Heart right ventricle (tissue), 16 donors: ENCODE data around the gene MORF4L2. TPM values are rescaled to one million over a fixed set of nuclear protein-coding genes. Genes with fewer than 3 reads are reported as not detected.

ENCODE experiments used
- ATAC-seq, 8 donors: fragments of 200-7000 bp; cut with Tn5 transposase; one replicate each; pipeline ENCODE4 v1.9.1; 2020; ENCODE audit warnings: mild to moderate bottlenecking in 8 of 8, moderate library complexity in 8 of 8, moderate number of reproducible peaks in 1 of 8
- DNase-seq, 2 donors: peaks; one replicate each; pipeline ENCODE4 v3.0.0-alpha.2; 2020
- H3K27ac ChIP-seq, 10 donors: fragments of 200-600 bp; sonication (generic) in 2 of 10; one replicate each; pipeline versions ENCODE4 v1.5.0 to v1.8.0; 2020 to 2022; ENCODE audit warnings: mild to moderate bottlenecking in 3 of 10
- H3K27me3 ChIP-seq, 7 donors: fragments of 200-600 bp; one replicate each; pipeline ENCODE4 v1.8.0; 2021 to 2022; ENCODE audit warnings: mild to moderate bottlenecking in 2 of 7
- H3K36me3 ChIP-seq, 9 donors: fragments of 200-600 bp; sonication (generic) in 1 of 9; one replicate each; pipeline versions ENCODE4 v1.5.0 to v1.8.0; 2020 to 2022; ENCODE audit warnings: mild to moderate bottlenecking in 2 of 9
- H3K4me1 ChIP-seq, 9 donors: fragments of 200-600 bp; sonication (generic) in 1 of 9; one replicate each; pipeline versions ENCODE4 v1.5.0 to v1.8.0; 2020 to 2022; ENCODE audit warnings: mild to moderate bottlenecking in 4 of 9
- H3K4me3 ChIP-seq, 10 donors: fragments of 200-600 bp; sonication (generic) in 2 of 10; one replicate each; pipeline versions ENCODE4 v1.5.0 to v1.8.0; 2020 to 2022; ENCODE audit warnings: mild to moderate bottlenecking in 7 of 10, moderate library complexity in 2 of 10
- H3K9me3 ChIP-seq, 11 donors: fragments of 200-600 bp in 10 of 11; sonication (generic) in 2 of 11; one replicate each; pipeline versions ENCODE4 v1.5.0 to v1.8.0; 2013 to 2022; ENCODE audit warnings: mild to moderate bottlenecking in 2 of 11, control low read depth in 1 of 11, moderate library complexity in 1 of 11
- WGBS, 2 donors: extraction: QIAGEN DNeasy Blood & Tissue Kit; methylation state at CpG; one replicate each; pipeline ENCODE4 v1.1.7; 2013; ENCODE audit warnings: inconsistent platforms in 1 of 2; 5-methylcytosine and 5-hydroxymethylcytosine counted together
- intact Hi-C, 10 donors: fragments of 100-400 bp; cut with DNase I; formaldehyde crosslinking; loops; one replicate each; pipeline versions ENCODE4 v1.11.1 to v1.14.2; 2022
- polyA plus RNA-seq, 2 donors: library from polyadenylated mRNA; stranded (reverse); fragments of 200-250 nt; gene quantifications; one replicate each; pipeline ENCODE4 v1.2.3, GENCODE V29; 2013
- total RNA-seq, 10 donors: library from RNA; stranded (reverse); fragmentation: NEBNext Ultra II Directional in 3 of 10; extraction: Animal tissue kit (Norgen Biotek cat#: 25700) in 3 of 10; gene quantifications; one replicate each; pipeline versions ENCODE4 v1.2.1 to v1.2.4, GENCODE V29; 2021 to 2023
- TF ChIP-seq, protein P1 (sequence below), 9 donors: fragments of 200-600 bp; sonication (generic) in 2 of 9; IDR thresholded peaks; one replicate each; pipeline versions ENCODE4 v1.5.0 to v1.8.0; 2021 to 2022; ENCODE audit warnings: antibody characterized with exemption in 9 of 9, mild to moderate bottlenecking in 5 of 9, moderate library complexity in 1 of 9
- donor health status: Arrhythmogenic right ventricular cardiomyopathy.
- donor health status: ischemic (EF 13 %, LVEDD 7.1; RV severe dilation, severe dysfunction).
- donor health status: healthy with polysubstance abuse.
- donor health status: DM: no; HTN: yes; CAD: no.
- donor health status: DM: no; HTN: no; CAD: no.
- donor health status: ischemic (EF 25% LVEDD 6.9; RV normal size, moderate dysfunction).
- donor health status: ischemic (EF 25% LVEDD 5.7; RV mildly dilated, moderate dysfunction).
- donor health status: healthy.
- donor health status: DM: yes; HTN: yes; CAD: no.
- donor health status: Ischemic cardiomyopathy.
- donor health status: ischemic (EF 35%, LVEDD 5.7; RV mildly dilated, moderate dysfunction).
- donor health status: nonischemic (EF 11% LVEDD 7.7; RV severe dilation, severe dysfunction).
- donor health status: DM: yes; HTN: yes; CAD: no.
- donor health status: PGD.
- donor health status: ischemic (EF 29% LVEDD 5.4; RV normal size, mild dysfunction).
- donor health status: nonischemic (EF 23%, LVEDD 6.1; RV moderate dilation, normal function).

Gene MORF4L2
- total and polyA plus RNA-seq, 12 donors: 94.9 to 346 (median 191) TPM

- intact Hi-C loops: loop anchor here in 2 of 10 donors (5.0 to 10.0 kb wide), 2 partner anchors 42 to 140 kb away; no protein-coding TSS in a partner anchor
- Histone ChIP-seq H3K4me1 (peaks cover 0 to 10% (median 0%) of the 10 kb centered on the region in 9 donors), H3K27me3 (peaks cover 0 to 5% (median 0%) of the 10 kb centered on the region in 7 donors), H3K27ac (no peak overlapping the region), H3K9me3 (no peaks in the 10 kb centered on the region), H3K4me3 (no peak overlapping the region), H3K36me3 (peaks cover 0 to 53% (median 6%) of the 10 kb centered on the region in 9 donors)
- ATAC-seq: peak in 1 of 8 donors; percentile 25
- 74 to 85% methylated on average over 7 to 8 of the region's 8 CpGs for WGBS, 2 donors
- DNase-seq: no peak
- TF ChIP-seq, protein P1, sequence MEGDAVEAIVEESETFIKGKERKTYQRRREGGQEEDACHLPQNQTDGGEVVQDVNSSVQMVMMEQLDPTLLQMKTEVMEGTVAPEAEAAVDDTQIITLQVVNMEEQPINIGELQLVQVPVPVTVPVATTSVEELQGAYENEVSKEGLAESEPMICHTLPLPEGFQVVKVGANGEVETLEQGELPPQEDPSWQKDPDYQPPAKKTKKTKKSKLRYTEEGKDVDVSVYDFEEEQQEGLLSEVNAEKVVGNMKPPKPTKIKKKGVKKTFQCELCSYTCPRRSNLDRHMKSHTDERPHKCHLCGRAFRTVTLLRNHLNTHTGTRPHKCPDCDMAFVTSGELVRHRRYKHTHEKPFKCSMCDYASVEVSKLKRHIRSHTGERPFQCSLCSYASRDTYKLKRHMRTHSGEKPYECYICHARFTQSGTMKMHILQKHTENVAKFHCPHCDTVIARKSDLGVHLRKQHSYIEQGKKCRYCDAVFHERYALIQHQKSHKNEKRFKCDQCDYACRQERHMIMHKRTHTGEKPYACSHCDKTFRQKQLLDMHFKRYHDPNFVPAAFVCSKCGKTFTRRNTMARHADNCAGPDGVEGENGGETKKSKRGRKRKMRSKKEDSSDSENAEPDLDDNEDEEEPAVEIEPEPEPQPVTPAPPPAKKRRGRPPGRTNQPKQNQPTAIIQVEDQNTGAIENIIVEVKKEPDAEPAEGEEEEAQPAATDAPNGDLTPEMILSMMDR (IDR thresholded peaks at IDR 0.05): no peak
Measured at GRCh38 chrX:103674531-103675454, 11.7 kb downstream of the MORF4L2 start.

DNA sequence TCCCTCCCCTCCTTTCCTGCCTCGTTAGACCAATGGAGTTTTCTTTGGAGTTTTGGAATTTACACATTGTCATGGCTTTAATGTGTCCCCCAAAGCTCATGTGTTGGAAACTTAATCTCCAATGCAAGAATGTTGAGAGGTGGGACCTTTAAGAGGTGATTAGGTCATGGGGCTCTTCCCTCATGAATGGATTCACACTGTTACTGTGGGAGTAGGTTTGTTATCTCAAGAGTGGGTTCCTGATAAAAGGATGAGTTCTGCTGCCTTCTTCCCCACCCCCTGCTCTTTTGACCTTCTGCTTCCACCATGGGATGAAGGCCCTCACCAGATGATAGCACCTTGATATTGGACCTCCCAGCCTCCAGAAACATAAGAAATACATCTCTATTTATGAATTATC, 16.8 kb downstream of the MORF4L2 start:
- WGBS, 2 donors: 56 to 72% methylated on average over 1 of the region's 1 CpG
- intact Hi-C loops: loop anchor here in 2 of 10 donors (10.0 kb wide), 2 partner anchors 135 to 335 kb away; partner anchors contain the start of gene TCEAL7 (in 1 of the 2)
- peaks cover 0 to 32% (median 0%) of the 10 kb centered on the region in 7 donors for H3K27me3 ChIP-seq
- no peak overlapping the region for H3K4me3 ChIP-seq
- H3K27ac ChIP-seq: no peak overlapping the region
- peaks cover 0 to 3% (median 0%) of the 10 kb centered on the region in 9 donors for H3K36me3 ChIP-seq
- no peak for DNase-seq
- no peaks in the 10 kb centered on the region for H3K9me3 ChIP-seq
- TF ChIP-seq, protein P1 (IDR thresholded peaks at IDR 0.05): no peak
- H3K4me1 ChIP-seq: no peaks in the 10 kb centered on the region
- ATAC-seq: no peak

- no peaks in the 10 kb centered on the region for H3K9me3 ChIP-seq
- TF ChIP-seq, protein P1 (IDR thresholded peaks at IDR 0.05): no peak
- H3K27ac ChIP-seq: no peak overlapping the region
- no peaks in the 10 kb centered on the region for H3K36me3 ChIP-seq
- H3K4me1 ChIP-seq: no peaks in the 10 kb centered on the region
- ATAC-seq: no peak
- no peak overlapping the region for H3K4me3 ChIP-seq
- intact Hi-C loops: loop anchor here in 1 of 10 donors (10.0 kb wide), 1 partner anchor 332 kb away; the partner anchor contains the start of gene TCEAL7
- DNase-seq: no peak
- peaks cover 0 to 65% (median 0%) of the 10 kb centered on the region in 7 donors for H3K27me3 ChIP-seq
- 89 to 92% methylated on average over 3 of the region's 3 CpGs for WGBS, 2 donors
Measured at GRCh38 chrX:103666202-103667107, 20.0 kb downstream of the MORF4L2 start.
